Stimulated activated naive B cell treated with anti-CD40 and anti-IgM and Interleukin-4, amounts not matched to agents 10 μg/mL and 1 μg/mL and 100 μg/mL, for 72 hours (primary cell): Measurements from ENCODE around the gene TLE3.

ENCODE experiments used
- ATAC-seq, 2 donors: fragments of 150-1000 bp; cut with Tn5 transposase; replicated peaks; 2 replicates each; pipeline ENCODE4 v1.10.0; 2021; ENCODE audit warnings: moderate library complexity in 1 of 2
- DNase-seq: peaks from one replicate; pipeline ENCODE4 v3.0.0; 2021
- H3K27ac Mint-ChIP-seq: one replicate; pipeline ENCODE4 v1.8.0; 2022; ENCODE audit warnings: mild to moderate bottlenecking, mixed read lengths
- H3K27me3 Mint-ChIP-seq, 2 donors: one replicate each; pipeline ENCODE4 v1.8.0; 2022; ENCODE audit warnings: mixed read lengths in 2 of 2
- H3K36me3 Mint-ChIP-seq, 2 donors: one replicate each; pipeline ENCODE4 v1.8.0; 2022; ENCODE audit warnings: mixed read lengths in 2 of 2, mild to moderate bottlenecking in 1 of 2
- H3K4me1 Mint-ChIP-seq, 2 donors: one replicate each; pipeline ENCODE4 v1.8.0; 2022; ENCODE audit warnings: mixed read lengths in 2 of 2, mild to moderate bottlenecking in 1 of 2
- H3K4me3 Mint-ChIP-seq, 2 donors: one replicate each; pipeline ENCODE4 v1.8.0; 2022; ENCODE audit warnings: mild to moderate bottlenecking in 2 of 2, mixed read lengths in 2 of 2, moderate library complexity in 1 of 2
- H3K9me3 Mint-ChIP-seq, 2 donors: one replicate each; pipeline ENCODE4 v1.8.0; 2022; ENCODE audit warnings: mixed read lengths in 2 of 2, mild to moderate bottlenecking in 1 of 2

TLE3 gene

DNA sequence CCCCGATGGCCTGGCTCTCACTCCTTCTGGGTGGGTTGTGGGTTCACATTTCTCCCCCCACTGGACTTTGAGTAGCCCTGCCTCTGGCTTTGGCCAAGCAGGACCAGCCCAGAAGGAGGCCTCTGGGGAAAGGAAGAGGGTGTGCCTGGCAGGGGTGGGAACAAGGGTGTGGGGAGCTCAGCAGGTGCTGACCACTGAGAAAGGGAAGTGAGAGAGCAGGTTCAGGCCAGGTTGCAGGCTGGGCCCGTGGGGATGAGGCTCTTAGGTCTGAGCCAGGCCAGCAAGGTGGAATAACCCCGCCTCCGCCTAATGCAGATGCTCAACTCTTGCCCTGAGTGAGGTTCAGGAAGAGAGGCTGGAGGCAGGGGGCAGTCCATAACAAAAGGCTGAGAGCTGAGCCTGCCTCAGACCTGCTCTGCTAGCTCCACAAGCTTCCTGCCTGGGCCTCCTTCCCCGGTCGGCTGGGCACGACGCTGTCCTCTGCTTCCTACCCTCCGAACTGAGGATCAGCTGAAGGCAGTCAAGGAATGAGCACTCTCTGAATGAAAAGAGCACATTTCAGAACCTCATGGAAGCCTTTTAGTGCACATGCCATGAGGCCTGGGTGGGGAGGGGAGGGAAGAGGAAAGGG is 82.7 kb downstream of the TLE3 start:
- Mint-ChIP-seq H3K9me3 (peaks cover 3% of the 10 kb centered on the region in 2 donors), H3K27ac (peak overlapping the region; percentile 81), H3K4me1 (peaks cover 44% of the 10 kb centered on the region in 2 donors), H3K27me3 (peaks cover 11 to 14% of the 10 kb centered on the region in 2 donors), H3K36me3 (peaks cover 0 to 7% of the 10 kb centered on the region in 2 donors), H3K4me3 (peak overlapping the region in 1 of 2 donors; percentile 26)
- ATAC-seq, result peak; percentile 87 to 91
- peak; percentile 65 for DNase-seq

DNA sequence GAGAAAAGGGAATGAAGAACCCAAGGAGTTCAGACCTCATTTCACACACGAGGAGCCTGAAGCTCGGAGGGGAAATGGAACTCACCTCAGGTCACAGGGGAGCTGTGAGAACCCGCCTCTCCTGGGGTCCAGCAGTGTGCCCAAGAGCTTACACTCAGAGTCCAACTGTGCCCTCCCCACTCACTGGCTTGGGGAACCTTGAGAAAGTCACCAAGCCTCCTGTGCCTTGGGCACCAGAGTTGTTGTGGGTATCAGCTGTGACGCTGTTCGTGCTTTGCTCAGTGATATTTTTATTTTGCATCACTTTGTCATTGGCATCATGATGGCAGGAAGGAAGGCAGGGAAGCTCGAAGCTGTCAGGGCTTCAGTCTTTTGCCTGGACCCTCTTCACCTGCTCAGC is 83.4 kb downstream of the TLE3 start:
- H3K36me3 Mint-ChIP-seq, result peaks cover 0 to 7% of the 10 kb centered on the region in 2 donors
- no peak overlapping the region for H3K4me3 Mint-ChIP-seq
- DNase-seq (no peak), ATAC-seq (peak; percentile 17 to 24)
- H3K27me3 Mint-ChIP-seq, result peaks cover 8 to 11% of the 10 kb centered on the region in 2 donors
- H3K4me1 Mint-ChIP-seq, result peaks cover 41 to 43% of the 10 kb centered on the region in 2 donors
- peaks cover 3% of the 10 kb centered on the region in 2 donors for H3K9me3 Mint-ChIP-seq
- peak overlapping the region; percentile 43 for H3K27ac Mint-ChIP-seq

DNA sequence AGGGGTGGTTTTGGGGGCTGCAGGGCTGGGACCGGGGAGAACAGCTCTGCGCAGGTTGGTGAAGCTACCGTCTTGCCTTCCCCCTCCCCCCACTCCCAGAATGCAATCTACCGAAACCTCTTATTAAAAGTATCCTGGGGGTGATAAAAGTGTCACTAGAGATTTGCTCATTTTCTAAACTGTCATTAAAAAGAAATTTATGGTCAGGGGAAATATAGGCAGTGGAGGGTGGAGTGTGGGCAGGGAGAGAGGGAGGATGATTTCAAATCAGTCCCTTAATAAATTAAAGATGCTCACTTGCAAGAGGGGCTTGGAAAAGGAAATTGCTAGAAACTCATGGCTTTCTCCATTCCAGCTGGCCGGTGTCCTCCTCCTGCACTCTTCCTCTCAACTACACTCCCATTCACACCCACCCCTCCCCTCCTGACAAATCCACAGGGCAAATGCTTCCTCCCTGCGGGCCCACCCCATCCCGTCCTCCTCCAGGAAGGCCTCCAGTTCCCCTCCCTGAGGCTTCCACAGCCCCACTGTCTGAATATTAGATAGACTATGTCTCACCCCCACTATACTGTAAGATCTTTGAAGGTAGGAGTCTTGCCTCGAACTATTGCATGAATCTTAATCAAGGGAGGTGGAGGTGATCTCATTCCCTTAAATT is 83.9 kb downstream of the TLE3 start:
- Mint-ChIP-seq H3K9me3 (peaks cover 3% of the 10 kb centered on the region in 2 donors), H3K27ac (no peak overlapping the region), H3K4me3 (no peak overlapping the region), H3K4me1 (peaks cover 37 to 38% of the 10 kb centered on the region in 2 donors), H3K36me3 (peaks cover 0 to 7% of the 10 kb centered on the region in 2 donors), H3K27me3 (peaks cover 6 to 9% of the 10 kb centered on the region in 2 donors)
- ATAC-seq, result no peak
- no peak for DNase-seq

DNA sequence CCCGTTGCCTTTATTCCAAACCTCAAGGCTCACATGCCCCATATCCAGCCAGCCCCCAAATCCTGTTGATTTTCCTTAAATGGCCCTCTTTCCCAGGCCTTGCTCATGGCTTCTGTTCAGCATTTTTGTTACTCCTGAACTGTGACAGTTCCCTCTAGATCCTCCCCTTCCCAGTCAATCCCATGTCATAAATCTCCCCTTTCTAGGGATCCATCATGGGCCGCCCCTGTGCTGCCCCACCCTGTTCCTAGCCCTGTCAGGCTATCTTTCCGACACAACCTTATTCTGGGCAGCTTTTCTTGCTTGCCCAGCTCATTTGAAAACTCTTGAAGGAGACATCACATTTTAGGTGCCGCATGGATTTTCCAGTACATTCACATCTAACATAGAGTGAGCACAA is 84.8 kb downstream of the TLE3 start:
- H3K27me3 Mint-ChIP-seq, result peaks cover 6% of the 10 kb centered on the region in 2 donors
- no peak overlapping the region for H3K27ac Mint-ChIP-seq
- DNase-seq, result no peak

DNA sequence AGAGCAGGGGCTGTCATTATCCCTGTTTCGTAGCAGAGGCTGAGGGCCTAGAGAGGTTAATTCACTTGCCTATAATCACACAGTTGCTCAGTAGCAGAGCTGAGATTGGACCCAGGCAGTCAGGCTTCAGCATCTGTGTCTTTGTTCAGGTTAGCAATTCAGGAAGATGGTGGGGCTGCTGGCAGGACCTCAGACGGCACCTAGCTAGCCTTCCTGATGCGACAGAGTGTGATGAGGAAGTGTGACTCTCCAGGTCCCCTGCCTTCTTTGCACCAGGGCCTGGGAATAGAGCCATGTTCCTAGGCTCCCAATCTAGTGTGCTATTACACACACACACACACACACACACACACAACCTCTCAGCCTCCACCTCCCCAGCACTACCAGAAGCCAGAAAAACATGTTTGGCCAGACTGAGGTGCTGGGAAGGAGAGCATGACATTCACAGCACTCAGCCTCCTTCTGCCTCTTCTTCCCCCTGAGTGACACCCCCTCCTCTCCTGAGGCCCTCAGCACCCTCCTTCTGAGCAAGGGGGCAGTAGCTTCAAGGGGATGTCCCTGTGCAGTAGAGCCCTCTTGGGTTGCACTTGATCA is 88.9 kb downstream of the TLE3 start:
- peaks cover 6 to 19% of the 10 kb centered on the region in 2 donors for H3K27me3 Mint-ChIP-seq
- H3K4me3 Mint-ChIP-seq, result no peak overlapping the region
- no peak for DNase-seq
- H3K4me1 Mint-ChIP-seq, result peaks cover 0 to 7% of the 10 kb centered on the region in 2 donors
- no peak overlapping the region for H3K27ac Mint-ChIP-seq
- peak in 1 of 2 donors; percentile 33 for ATAC-seq
- no peaks in the 10 kb centered on the region for H3K9me3 Mint-ChIP-seq
- H3K36me3 Mint-ChIP-seq, result no peaks in the 10 kb centered on the region

More for the DNA sequence above, 84.8 kb downstream of the TLE3 start:
- Mint-ChIP-seq H3K9me3 (peaks cover 3% of the 10 kb centered on the region in 2 donors), H3K4me3 (no peak overlapping the region), H3K36me3 (peaks cover 0 to 5% of the 10 kb centered on the region in 2 donors), H3K4me1 (peaks cover 33 to 34% of the 10 kb centered on the region in 2 donors)
- no peak for ATAC-seq

DNA sequence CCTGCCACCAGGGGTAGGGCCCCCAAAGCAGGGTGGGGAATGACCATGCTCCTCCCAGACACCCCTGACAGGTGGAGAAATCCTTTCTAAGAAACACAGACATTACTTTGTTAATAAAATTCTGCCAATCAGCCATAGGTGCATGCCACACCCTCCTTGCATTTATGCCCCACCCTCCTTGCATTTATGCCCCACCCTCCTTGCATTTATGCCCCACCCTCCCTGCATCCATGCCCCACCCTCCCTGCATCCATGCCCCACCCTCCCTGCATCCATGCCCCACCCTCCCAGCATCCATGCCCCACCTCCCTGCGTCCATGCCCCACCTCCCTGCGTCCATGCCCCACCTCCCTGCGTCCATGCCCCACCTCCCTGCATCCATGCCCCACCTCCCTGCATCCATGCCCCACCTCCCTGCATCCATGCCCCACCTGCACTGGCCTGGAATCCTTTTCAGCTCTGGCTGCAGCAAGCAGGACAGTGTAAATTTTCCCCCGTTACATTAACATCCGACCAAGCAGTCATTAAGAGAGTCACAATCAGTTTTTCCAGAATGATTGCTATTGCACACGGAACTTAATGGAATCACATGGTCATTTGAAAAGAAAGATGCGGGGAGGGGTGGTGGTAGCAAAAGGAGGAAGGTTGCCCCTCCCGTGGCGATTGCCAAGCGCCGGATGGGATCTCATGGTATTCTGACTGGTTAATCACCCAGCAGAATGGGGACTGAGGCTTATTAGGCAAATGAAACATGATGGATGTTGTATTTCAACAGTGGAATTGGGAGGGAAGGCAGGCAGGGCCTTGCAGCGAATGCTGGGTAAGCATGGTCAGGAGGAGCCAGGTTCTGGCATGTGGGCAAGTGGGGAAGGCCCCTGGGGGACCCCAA is 91.2 kb downstream of the TLE3 start:
- ATAC-seq, result no peak
- H3K9me3 Mint-ChIP-seq, result peaks cover 10% of the 10 kb centered on the region in 2 donors
- H3K36me3 Mint-ChIP-seq, result peaks cover 8 to 12% of the 10 kb centered on the region in 2 donors
- peaks cover 0 to 4% of the 10 kb centered on the region in 2 donors for H3K4me1 Mint-ChIP-seq
- no peak overlapping the region for H3K4me3 Mint-ChIP-seq
- no peak for DNase-seq
- H3K27me3 Mint-ChIP-seq, result peaks cover 6 to 17% of the 10 kb centered on the region in 2 donors
- no peak overlapping the region for H3K27ac Mint-ChIP-seq

DNA sequence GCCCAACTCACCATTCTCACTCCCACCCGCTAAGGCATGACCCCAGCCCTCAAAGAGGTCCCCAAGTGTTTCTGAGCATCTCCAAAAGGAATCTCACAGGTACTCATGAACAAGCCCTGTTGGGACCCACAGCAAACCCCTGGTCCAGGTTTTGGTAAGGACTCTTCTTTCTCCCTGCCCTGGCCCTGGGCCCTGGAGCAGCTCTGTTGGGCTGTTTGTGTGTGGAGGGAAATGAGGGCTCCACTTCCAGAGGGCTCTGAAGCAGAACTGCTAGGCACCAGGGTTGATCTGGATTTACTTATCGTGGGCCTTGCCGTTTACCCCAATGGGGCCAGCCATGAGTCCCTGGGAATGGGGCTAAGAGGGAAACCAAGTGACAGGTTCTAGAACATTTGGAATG is 92.9 kb downstream of the TLE3 start:
- ATAC-seq (no peak), DNase-seq (no peak)
- no peak overlapping the region for H3K4me3 Mint-ChIP-seq
- H3K27me3 Mint-ChIP-seq, result peaks cover 6 to 20% of the 10 kb centered on the region in 2 donors
- H3K27ac Mint-ChIP-seq, result no peak overlapping the region
- H3K4me1 Mint-ChIP-seq, result peaks cover 0 to 4% of the 10 kb centered on the region in 2 donors
- peaks cover 10% of the 10 kb centered on the region in 2 donors for H3K9me3 Mint-ChIP-seq
- peaks cover 8 to 12% of the 10 kb centered on the region in 2 donors for H3K36me3 Mint-ChIP-seq

DNA sequence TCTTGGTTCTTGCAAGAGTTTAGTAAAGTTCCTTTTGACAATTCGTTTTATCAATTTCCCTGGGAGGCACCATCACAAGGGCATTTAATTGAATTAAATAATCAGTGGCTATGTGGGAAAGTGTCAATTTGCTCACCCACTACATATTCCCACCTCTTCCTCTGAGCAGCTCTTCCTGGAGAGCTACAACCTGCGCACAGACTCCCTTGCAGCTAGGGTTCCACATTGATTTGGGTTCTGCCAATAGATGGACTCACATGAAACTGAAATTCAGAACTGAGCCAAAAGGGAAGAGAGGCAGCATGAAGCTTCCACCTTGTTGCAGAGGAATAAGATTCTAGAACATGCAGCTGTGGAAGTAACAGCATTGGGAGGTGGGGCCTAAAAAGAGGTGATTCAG is 94.8 kb downstream of the TLE3 start:
- Mint-ChIP-seq H3K27ac (no peak overlapping the region), H3K4me3 (no peak overlapping the region)
- DNase-seq, result no peak

DNA sequence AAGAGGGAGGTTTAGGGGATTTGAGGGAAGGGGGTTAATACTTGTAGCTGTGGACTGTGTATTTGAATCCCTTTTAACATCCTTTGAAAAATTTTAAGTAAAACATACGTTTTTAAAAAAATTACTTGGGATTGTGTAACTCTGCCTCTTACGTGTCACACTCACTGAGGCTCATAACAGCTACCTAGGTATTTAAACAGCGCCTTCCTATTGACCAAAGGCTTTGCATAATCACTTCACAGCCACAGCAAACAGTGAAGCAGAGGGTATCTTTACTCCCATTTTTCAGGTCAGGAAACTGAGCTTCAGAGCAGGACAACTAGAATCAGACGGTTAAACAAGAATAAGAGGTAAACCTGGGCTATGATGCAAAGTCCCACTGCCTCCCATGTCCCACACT is 95.9 kb downstream of the TLE3 start:
- H3K27ac Mint-ChIP-seq, result no peak overlapping the region

More for the DNA sequence above, 94.8 kb downstream of the TLE3 start:
- H3K4me1 Mint-ChIP-seq, result peaks cover 5 to 7% of the 10 kb centered on the region in 2 donors
- H3K36me3 Mint-ChIP-seq, result peaks cover 8 to 12% of the 10 kb centered on the region in 2 donors
- peaks cover 6 to 28% of the 10 kb centered on the region in 2 donors for H3K27me3 Mint-ChIP-seq
- peaks cover 10% of the 10 kb centered on the region in 2 donors for H3K9me3 Mint-ChIP-seq
- no peak for ATAC-seq

DNA sequence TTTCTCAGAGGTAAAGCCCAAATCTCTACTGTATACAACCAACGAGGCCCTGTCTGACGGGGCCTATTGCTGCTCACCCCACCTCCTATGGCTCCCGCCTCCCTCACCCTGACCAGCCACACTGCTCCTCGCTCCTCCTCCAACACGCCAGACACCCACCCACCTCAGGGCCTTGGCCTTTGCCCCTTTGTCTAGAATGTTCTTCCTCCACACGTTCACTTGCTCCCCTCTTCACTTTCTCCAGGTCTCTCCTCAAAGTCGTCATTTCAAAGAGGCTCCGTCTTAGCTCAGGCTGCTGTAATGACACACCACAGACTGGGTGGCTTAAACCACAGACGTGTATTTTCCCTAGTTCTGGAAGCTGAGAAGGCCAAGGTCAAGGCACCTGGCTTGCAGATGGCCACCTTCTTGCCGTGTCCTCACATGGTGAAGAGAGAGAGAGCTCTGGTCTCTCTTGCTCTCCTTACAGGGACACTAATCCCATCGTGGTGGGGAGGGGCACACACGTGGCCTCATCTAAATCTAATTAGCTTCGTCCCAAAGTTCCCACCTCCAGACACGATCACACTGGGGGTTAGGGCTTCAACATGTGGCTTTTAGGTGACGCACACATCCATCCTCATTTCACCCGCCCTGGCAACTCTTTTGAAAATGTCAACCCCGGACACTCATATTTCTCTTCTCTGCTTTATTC is 98.2 kb downstream of the TLE3 start:
- peaks cover 0 to 14% of the 10 kb centered on the region in 2 donors for H3K27me3 Mint-ChIP-seq
- H3K4me1 Mint-ChIP-seq, result peaks cover 20 to 21% of the 10 kb centered on the region in 2 donors
- peaks cover 8 to 12% of the 10 kb centered on the region in 2 donors for H3K36me3 Mint-ChIP-seq
- H3K27ac Mint-ChIP-seq, result no peak overlapping the region
- no peak overlapping the region for H3K4me3 Mint-ChIP-seq
- peaks cover 10% of the 10 kb centered on the region in 2 donors for H3K9me3 Mint-ChIP-seq
- DNase-seq (no peak), ATAC-seq (no peak)

More for the DNA sequence above, 95.9 kb downstream of the TLE3 start:
- no peak for ATAC-seq
- Mint-ChIP-seq H3K36me3 (peaks cover 8 to 12% of the 10 kb centered on the region in 2 donors), H3K4me3 (no peak overlapping the region), H3K9me3 (peaks cover 10% of the 10 kb centered on the region in 2 donors), H3K4me1 (peaks cover 13 to 14% of the 10 kb centered on the region in 2 donors), H3K27me3 (peaks cover 4 to 27% of the 10 kb centered on the region in 2 donors)
- DNase-seq, result no peak

DNA sequence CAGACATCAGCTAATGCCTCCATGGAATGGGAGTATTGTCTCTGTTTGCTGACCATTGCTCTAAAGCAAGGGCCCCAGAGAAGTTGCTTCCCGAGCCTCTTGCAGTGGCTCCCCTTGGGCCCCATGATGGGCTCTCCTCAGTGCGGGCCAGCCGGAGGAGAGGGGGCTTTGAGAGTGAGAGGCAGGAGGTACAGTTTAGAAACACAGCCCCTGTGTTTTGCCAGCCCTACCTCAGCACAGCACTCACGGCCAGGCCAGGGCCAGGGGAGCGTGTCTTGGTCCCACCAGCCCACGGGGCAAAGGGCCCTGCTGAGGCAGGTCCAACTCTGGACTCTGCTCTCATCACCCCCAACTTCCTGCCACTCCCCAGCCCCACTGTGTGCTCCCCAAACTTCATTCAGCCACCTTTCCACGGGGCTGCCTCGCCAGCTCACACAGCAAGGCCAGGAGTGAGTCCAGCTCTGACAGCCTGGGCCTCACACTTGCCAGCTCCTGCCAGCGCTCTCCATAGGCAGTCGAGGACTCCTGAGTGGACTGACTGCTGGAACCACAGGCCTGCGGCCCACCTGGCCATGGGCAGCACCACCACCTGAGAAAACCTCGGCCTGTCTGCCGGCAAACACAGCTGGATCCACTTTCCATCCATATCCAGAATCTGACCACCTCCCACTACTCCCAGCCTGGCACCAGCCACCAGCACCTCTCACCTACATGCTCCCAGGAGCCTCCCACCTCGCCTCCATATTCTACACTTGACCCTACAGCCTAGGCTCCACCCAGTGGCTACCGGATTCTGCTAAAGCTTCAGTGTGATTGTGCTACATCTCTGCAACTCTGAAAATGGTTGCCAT is 99.0 kb downstream of the TLE3 start:
- ATAC-seq (no peak), DNase-seq (no peak)
- Mint-ChIP-seq H3K4me3 (no peak overlapping the region), H3K9me3 (peaks cover 10% of the 10 kb centered on the region in 2 donors), H3K27ac (no peak overlapping the region), H3K27me3 (peaks cover 0 to 14% of the 10 kb centered on the region in 2 donors), H3K4me1 (peaks cover 23 to 24% of the 10 kb centered on the region in 2 donors), H3K36me3 (peaks cover 8 to 12% of the 10 kb centered on the region in 2 donors)

DNA sequence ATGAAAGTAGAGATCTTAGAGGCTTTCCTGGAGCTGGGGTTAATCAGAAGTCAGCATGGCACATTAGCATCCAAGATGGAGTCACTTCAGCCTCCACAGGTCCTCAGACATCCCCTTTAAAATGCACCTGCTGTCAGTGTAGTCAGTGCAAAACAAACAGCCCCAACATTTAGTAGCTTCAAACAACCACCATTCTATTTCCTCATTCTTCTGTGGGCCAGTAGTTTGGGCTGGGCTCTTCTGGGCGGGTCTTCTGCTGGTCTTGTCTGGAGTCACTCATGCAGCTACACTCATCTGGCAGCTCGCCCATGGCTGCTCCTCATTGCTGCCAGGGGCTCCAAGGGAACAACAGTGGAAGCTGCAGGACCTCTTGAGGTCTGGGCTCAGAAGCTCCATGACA is 99.9 kb downstream of the TLE3 start:
- no peak for DNase-seq
- Mint-ChIP-seq H3K4me1 (peaks cover 26 to 32% of the 10 kb centered on the region in 2 donors), H3K27me3 (peaks cover 0 to 14% of the 10 kb centered on the region in 2 donors), H3K36me3 (peaks cover 1 to 6% of the 10 kb centered on the region in 2 donors), H3K27ac (no peak overlapping the region), H3K9me3 (peaks cover 4% of the 10 kb centered on the region in 2 donors), H3K4me3 (no peak overlapping the region)
- ATAC-seq, result peak in 1 of 2 donors; percentile 44
